Left renal cortex interstitium (tissue), 4 donors: ENCODE measurements around the gene RSRC2. TPM values are rescaled to one million over a fixed set of nuclear protein-coding genes. Genes with fewer than 3 reads are reported as not detected.
"Not testable (repeated sequence)": the region's sequence is repeated elsewhere in the genome, so short reads cannot be mapped to it uniquely, and the experiment has no call there.

Source experiments
- DNase-seq, 4 donors: peaks; one replicate each; pipeline ENCODE4 v3.0.0-alpha.2; 2013; ENCODE audit warnings: low read depth in 4 of 4, low spot score in 2 of 4, missing footprints in 1 of 4
- polyA plus RNA-seq, 4 donors: library from polyadenylated mRNA; unstranded; fragments of 120-200 nt; gene quantifications; one replicate each; pipeline ENCODE4 v1.2.1, GENCODE V29; 2013; ENCODE audit not compliant: insufficient read length in 4 of 4

The RSRC2 gene
- polyA plus RNA-seq, 4 donors = 161 to 249 (median 206) TPM

GRCh38 chr12:122519418-122519817 lies 7.3 kb downstream of the RSRC2 start:
- DNase-seq = no peak

GRCh38 chr12:122518908-122519307 lies 7.8 kb downstream of the RSRC2 start:
- DNase-seq = no peak

GRCh38 chr12:122517877-122518276 lies 8.9 kb downstream of the RSRC2 start:
- DNase-seq = no peak

- no peak for DNase-seq
Observed at GRCh38 chr12:122516544-122517361, 10.0 kb downstream of the RSRC2 start.

GRCh38 chr12:122515275-122515674 lies 11.5 kb downstream of the RSRC2 start:
- DNase-seq = no peak

GRCh38 chr12:122513660-122514059 lies 13.1 kb downstream of the RSRC2 start:
- DNase-seq = no peak

GRCh38 chr12:122513028-122513427 lies 13.7 kb downstream of the RSRC2 start:
- DNase-seq = not testable (repeated sequence)

GRCh38 chr12:122508163-122508562 lies 18.6 kb downstream of the RSRC2 start:
- no peak for DNase-seq

- no peak for DNase-seq
Observed at GRCh38 chr12:122506393-122506938, 20.3 kb downstream of the RSRC2 start.

- DNase-seq = no peak
Observed at GRCh38 chr12:122505419-122506051, 21.2 kb downstream of the RSRC2 start.

- DNase-seq = no peak
Observed at GRCh38 chr12:122503783-122504590, 22.7 kb downstream of the RSRC2 start.

- DNase-seq = no peak
Observed at GRCh38 chr12:122503147-122503751, 23.5 kb downstream of the RSRC2 start.

- no peak for DNase-seq
Observed at GRCh38 chr12:122501489-122501989, 25.2 kb downstream of the RSRC2 start.

- peak; percentile 90 to 97 (median 92) for DNase-seq
Observed at GRCh38 chr12:122500685-122501488, 25.8 kb downstream of the RSRC2 start, which contains the start of gene ZCCHC8. ZCCHC8 (minus strand) TSS chr12:122500932; CDS start chr12:122500840, 92 bp downstream.

GRCh38 chr12:122499991-122500684 lies 26.6 kb downstream of the RSRC2 start:
- peak; percentile 41 to 79 (median 66) for DNase-seq

GRCh38 chr12:122495258-122495657 lies 31.5 kb downstream of the RSRC2 start:
- no peak for DNase-seq

- DNase-seq = not testable (repeated sequence)
Observed at GRCh38 chr12:122493222-122493621, 33.5 kb downstream of the RSRC2 start.

- no peak for DNase-seq
Observed at GRCh38 chr12:122491991-122492390, 34.7 kb downstream of the RSRC2 start.

- DNase-seq = no peak
Observed at GRCh38 chr12:122489038-122489437, 37.7 kb downstream of the RSRC2 start.
